GM08714 (cell line): ENCODE results near the gene NOS2.
"Not testable (repeated sequence)": the region's sequence is repeated elsewhere in the genome, so short reads cannot be mapped to it uniquely, and the experiment has no call there.

ENCODE experiments used
- H3K4me3 ChIP-seq: fragments of 200-500 bp; sonication (Bioruptor generic); 2 replicates; pipeline ENCODE4 v1.5.1; 2014; ENCODE audit warnings: mild to moderate bottlenecking, low read length, inconsistent platforms
- ZNF274 ChIP-seq: IDR thresholded peaks from 2 replicates; pipeline ENCODE4 v1.6.1; 2012; ENCODE audit warnings: mild to moderate bottlenecking, low read depth, low read length

NOS2 gene

GRCh38 chr17:27756467-27757371 is 43.6 kb downstream of the NOS2 start:
- no peak overlapping the region for H3K4me3 ChIP-seq
- no peak for TF ChIP-seq ZNF274

DNA sequence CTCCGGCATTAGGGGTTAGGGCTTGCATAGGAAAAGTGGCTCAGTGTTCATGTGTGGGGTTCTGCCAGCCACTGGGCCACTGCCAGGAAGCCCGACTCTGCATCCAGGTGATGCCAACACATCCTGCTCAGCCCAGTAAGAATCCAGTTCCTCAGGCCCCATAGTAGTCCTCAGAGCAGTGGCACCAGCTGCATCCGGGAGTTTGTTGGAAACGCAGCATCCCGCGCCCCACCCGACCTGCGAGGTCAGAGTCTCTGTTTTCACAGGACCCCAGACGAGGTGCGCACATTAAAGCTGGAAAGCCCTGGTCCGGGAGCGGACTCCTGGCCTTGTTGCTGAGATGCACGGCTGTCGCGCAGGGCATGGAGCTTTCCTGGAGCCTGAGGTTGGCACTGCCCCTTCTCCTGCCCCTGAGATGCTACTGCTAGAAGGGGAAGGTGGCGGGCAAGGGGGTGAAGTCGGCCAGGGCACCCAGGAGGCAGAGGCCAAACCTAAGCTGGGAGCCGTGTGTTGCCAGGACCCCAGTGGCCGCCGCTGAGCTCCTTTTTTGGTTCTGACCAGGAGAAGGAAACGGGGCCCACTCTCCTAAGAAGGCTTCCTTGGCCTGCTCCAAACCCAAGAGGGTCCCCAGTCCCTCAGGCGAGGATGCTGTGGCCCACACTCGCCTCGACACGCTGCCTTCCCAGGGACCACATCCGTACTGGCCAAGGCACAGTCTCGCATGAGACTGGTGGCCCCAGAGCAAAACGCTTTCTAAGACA is 44.4 kb downstream of the NOS2 start:
- no peak for TF ChIP-seq ZNF274
- H3K4me3 ChIP-seq, result no peak overlapping the region

DNA sequence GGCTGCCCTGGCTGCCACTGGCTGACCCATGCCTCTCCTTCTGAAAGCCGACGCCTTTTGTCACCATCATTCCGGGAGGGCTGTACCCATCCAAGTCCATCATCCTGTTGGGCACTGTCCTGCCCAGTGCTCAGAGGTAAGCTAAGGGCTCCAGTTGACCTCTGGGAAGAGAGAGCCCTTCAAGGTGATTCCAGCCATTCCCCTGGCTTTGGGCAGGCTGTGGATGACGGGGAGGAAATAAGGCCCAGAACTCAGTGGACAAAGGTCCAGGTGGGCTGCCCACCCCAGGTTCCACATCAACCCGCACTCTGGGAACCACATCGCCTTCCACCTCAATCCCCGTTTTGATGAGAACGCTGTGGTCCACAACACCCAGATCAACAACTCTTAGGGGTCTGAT is 45.8 kb downstream of the NOS2 start:
- H3K4me3 ChIP-seq, result no peak overlapping the region
- TF ChIP-seq ZNF274, result no peak

- not testable (repeated sequence) for H3K4me3 ChIP-seq
Observed at GRCh38 chr17:27753726-27754125, 46.6 kb downstream of the NOS2 start.

- not testable (repeated sequence) for H3K4me3 ChIP-seq
Observed at GRCh38 chr17:27752831-27753619, 47.3 kb downstream of the NOS2 start.

- TF ChIP-seq ZNF274, result no peak
- H3K4me3 ChIP-seq, result no peak overlapping the region
Observed at GRCh38 chr17:27751622-27752490, 48.5 kb downstream of the NOS2 start.

GRCh38 chr17:27751166-27751565 is 49.2 kb downstream of the NOS2 start:
- H3K4me3 ChIP-seq, result no peak overlapping the region
- no peak for TF ChIP-seq ZNF274

GRCh38 chr17:27749562-27750150 is 50.7 kb downstream of the NOS2 start:
- H3K4me3 ChIP-seq, result not testable (repeated sequence)

DNA sequence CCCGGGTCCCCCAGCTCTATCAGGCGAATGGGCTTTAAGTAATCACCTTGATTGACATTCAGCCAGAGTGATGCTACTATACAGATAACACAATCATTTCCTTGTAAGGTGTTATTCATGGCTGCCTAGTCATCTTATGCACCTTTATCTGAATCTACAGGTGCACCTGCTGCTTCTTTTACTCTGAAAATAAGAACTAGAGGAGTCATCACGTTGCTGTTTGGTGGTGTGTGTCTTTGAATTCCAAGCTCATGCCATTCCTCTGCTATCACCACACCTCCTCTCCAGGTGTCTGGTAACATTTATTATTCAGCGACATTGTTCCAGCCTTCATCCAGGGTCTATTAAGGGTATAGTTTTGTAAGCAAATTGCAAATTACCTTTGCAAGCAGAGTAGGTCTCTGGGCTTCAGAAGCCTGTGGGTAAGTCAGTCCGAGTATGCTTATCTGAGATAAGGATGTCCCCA is 51.9 kb downstream of the NOS2 start:
- no peak for TF ChIP-seq ZNF274

GRCh38 chr17:27747462-27748359 is 52.6 kb downstream of the NOS2 start:
- no peak for TF ChIP-seq ZNF274
- no peak overlapping the region for H3K4me3 ChIP-seq

More for the DNA sequence above, 51.9 kb downstream of the NOS2 start:
- no peak overlapping the region for H3K4me3 ChIP-seq

GRCh38 chr17:27746881-27747280 is 53.4 kb downstream of the NOS2 start:
- H3K4me3 ChIP-seq, result no peak overlapping the region
- no peak for TF ChIP-seq ZNF274

DNA sequence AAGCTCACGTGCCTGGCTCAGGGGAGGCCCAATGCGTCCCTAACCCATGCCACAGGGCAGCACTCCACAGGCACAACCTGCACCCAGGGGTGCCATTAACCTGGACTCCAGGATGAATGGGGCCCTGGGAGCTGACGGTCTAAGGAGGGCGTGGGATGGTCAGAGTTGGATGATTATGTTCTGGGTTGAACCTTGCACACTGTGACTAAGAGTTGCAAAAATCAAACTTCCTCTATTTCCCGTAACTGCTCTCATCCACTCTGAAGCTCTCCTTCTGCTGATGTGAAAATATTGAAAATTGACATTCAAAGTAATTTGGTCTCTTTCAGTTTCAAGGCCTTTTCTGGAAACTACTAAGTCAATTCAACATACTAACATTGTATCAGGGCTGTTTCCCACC is 54.0 kb downstream of the NOS2 start:
- H3K4me3 ChIP-seq, result not testable (repeated sequence)

GRCh38 chr17:27745207-27745830 is 55.0 kb downstream of the NOS2 start:
- H3K4me3 ChIP-seq, result not testable (repeated sequence)
